ENCODE measurements around the gene FKBP3.
"Not testable (repeated sequence)": the region's sequence is repeated elsewhere in the genome, so short reads cannot be mapped to it uniquely, and the experiment has no call there.

The FKBP3 gene

DNA sequence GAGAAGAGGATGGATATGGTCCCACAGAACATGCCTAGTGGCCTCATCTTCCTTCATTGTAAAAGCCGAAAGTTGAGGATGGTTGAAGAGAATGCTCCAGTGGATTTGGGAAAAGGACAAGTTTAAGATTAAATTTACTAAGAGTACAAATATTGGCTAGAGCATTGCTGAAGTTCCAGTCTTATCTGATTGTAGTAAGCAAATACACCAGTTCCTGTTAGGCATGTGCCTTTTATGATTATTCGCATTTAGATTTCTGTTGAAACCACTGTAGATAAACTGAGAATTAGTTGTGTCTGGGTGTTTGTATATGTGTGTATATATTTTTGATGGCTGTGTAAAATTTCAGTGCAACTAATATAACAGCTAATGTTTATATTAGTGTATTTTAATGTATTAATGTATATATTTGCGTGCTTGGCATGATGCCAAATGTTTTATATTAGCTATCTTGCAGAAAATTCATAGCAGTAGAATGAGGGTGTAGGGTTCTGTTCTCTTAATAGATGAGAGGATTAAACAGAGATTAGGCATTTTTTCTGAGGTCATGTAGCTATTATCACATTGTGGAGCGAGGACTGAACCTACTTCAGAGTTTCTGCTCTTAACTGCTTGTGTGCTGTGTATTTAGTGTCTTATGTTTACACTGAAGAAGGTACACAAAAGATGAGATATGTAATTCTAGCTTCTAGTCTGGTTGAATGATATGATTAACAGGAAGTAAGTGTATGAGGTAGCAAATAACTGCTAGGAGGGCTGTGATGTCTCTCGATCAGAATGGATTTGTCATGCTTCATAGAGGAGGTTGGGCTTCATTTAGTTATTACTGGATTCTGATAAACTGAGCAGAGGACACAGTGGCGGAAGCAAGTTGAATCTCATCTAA lies 21.1 kb downstream of the FKBP3 start:
- no peak for DNase-seq

- no peak for DNase-seq
These were observed 29.7 kb downstream of the FKBP3 start for GRCh38 chr14:45104561-45104960.

DNA sequence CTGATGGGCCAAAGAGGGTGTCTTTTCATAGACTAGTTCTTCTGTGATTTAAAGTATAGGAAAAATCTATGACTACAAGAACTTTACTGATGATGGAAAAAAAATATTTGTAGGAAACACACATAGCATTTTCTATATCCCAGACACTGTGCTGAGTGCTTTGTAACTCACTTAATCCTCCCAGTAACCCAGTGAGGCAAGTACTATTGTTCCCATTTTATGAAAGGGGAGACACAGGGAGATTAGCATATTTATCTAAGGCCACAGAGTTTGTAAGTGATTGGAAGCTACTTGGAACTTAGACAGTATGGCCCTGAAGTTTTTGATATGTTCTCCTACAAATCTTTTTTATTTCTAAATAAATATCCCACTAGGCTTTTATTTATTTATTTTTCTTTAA lies 30.5 kb downstream of the FKBP3 start:
- DNase-seq, result no peak

GRCh38 chr14:45096218-45096617 lies 38.1 kb downstream of the FKBP3 start:
- no peak for DNase-seq

DNA sequence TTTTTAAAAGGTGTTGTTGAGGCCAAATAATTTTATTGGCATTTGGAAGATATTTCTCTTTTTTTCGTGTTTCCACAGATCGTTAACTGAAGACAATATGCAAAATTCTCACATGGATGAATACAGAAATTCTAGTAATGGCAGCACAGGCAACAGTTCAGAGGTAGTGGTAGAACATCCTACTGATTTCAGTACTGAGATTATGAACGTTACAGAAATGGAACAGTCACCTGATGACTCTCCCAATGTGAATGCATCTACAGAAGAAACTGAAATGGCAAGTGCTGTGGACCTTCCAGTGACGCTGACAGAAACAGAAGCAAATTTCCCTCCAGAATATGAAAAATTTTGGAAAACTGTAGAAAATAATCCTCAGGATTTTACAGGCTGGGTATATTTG lies 39.1 kb downstream of the FKBP3 start:
- no peak for DNase-seq

DNA sequence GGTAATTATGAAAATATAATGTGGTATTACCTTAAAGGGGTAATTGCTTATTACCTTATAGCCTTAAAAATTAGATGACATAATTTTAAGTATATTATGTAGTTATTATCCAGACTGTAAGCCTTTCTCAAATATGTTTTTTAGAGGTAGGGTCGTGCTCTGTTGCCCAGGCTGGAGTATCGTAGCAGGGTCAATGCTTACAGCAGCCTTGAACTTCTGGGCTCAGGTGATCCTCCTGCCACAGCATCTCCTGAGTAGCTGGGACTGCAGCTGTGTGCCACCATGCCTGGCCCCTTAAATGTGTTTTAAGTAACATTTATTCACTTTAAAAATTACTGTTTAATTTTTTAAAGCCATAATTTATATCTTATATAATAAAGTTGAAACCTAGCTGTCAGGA lies 40.0 kb downstream of the FKBP3 start:
- DNase-seq, result no peak

- no peak for DNase-seq
These were observed 42.6 kb downstream of the FKBP3 start for GRCh38 chr14:45091710-45092109.

DNA sequence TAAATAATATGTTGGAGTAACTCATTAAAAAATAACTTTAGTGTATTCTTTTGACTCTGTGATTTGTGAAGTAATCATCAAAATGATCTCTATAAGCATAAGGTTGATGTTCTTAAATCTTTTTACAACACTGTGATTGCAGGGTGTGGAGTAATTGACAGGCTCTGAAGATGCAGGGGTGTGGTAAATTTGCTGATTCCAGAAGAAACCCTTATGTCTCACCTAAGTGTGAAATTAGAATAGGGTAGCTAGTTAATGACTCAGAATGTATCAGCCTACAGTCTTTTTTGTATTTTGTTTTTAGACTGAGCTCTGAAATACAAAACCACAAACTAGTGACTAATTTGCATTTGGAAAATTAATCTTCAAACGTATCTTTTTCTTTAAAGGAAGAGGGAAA lies 44.5 kb downstream of the FKBP3 start:
- DNase-seq, result no peak

- DNase-seq, result no peak
These were observed 49.3 kb downstream of the FKBP3 start for GRCh38 chr14:45084946-45085346.

DNA sequence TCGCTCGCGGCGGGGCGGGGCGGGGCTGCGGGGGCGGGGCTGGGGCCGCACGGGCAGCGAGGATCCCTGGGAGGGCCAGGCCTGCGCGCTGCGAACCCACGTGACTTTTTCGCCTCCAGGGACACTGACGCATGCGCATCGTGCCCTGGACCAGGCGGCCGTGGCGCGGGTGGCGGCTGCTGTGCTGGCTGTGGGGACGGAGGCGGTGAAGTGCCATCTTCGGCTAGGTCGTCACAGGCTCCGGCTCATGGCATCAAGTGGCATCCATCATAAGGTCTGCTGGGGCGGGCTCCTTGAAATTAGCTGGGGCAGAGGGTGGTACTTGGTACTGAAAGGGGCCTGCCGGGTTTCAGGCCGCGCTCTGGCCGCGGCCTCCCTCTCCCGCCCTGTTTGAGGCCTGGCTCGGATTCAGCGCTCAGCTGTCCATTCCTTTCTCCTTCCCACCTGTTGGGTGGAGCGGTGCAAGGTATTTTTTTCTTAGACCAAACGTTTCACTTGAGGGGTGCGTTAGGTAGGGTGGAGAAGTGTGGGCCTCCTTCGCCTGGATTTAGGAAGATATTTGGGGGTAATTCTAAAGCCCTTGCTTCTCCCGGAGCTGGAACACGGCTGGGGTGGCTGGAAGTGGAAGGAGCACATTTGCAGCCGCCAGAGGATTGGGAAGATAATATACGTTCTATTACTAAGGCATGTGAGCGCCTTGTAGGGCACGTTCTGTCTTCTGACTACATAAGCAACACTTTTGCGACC lies 50.1 kb downstream of the FKBP3 start, which contains the start of gene PRPF39:
Gene PRPF39 (plus strand): TSS at position 141 of the 747 bp plus-strand sequence. CDS start 11,124 bp downstream, outside the sequence.
- DNase-seq, result peak; percentile 96

DNA sequence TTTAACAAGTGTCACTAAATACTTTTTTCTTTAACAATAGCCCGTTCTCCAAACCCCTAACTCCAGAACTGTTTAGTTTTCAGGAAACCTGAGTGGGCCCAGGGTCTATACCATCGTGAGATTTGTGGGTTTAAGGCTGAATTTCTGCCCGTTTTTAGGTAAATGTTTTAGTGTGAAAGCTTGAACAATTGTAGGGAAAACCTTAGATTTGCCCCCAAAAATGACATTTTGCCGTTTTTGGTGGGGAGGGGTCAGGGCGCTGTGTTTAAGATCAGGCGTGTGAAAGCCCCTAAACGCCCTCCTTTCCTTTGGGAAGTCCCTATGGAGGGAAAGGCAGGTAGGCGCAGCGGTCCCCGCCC lies 50.7 kb downstream of the FKBP3 start:
- peak; percentile 44 for DNase-seq

- DNase-seq, result no peak
These were observed 51.9 kb downstream of the FKBP3 start for GRCh38 chr14:45082420-45082819.

DNA sequence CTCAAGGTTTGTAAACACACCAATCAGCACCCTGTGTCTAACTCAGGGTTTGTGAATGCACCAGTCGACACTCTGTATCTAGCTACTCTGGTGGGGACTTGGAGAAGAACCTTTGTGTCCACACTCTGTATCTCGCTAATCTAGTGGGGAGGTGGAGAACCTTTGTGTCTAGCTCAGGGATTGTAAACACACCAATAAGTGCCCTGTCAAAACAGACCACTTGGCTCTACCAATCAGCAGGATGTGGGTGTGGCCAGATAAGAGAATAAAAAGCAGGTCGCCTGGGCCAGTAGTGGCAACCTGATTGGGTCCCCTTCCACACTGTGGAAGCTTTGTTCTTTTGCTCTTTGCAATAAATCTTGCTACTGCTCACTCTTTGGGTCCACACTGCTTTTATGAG lies 53.2 kb downstream of the FKBP3 start:
- not testable (repeated sequence) for DNase-seq

DNA sequence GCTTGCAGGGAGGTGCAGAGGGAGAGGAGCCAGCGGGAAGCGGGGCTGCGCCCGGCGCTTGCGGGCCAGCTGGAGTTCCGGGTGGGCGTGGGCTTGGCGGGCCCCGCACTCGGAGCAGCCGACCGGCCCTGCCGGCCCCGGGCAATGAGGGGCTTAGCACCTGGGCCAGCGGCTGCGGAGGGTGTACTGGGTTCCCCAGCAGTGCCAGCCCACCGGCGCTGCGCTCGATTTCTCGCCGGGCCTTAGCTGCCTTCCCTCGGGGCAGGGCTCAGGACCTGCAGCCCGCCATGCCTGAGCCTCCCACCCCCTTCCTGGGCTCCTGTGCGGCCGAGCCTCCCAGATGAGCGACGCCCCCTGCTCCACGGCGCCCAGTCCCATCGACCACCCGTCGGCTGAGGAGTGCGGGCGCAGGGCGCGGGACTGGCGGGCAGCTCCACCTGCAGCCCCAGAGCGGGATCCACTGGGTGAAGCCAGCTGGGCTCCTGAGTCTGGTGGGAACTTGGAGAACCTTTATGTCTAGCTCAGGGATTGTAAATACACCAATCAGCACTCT lies 53.8 kb downstream of the FKBP3 start:
- not testable (repeated sequence) for DNase-seq

DNA sequence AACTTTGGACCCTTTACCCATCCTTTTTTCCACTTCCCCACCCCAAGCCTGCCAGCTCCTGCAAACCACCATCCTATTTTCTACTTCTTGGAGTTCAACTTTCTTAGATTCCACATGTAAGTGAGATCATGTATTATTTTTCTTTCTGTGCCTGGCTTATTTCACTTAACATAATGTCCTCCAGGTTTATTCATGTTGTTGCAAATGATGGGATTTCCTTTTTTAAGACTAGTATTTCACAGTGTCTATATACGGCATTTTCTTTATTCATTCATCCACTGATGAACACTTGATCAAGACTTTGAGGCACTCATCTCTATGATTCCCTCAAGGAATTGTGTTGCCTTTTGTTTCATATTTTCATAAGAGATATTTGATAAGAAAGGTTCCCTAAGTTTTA lies 56.0 kb downstream of the FKBP3 start:
- DNase-seq, result no peak

DNA sequence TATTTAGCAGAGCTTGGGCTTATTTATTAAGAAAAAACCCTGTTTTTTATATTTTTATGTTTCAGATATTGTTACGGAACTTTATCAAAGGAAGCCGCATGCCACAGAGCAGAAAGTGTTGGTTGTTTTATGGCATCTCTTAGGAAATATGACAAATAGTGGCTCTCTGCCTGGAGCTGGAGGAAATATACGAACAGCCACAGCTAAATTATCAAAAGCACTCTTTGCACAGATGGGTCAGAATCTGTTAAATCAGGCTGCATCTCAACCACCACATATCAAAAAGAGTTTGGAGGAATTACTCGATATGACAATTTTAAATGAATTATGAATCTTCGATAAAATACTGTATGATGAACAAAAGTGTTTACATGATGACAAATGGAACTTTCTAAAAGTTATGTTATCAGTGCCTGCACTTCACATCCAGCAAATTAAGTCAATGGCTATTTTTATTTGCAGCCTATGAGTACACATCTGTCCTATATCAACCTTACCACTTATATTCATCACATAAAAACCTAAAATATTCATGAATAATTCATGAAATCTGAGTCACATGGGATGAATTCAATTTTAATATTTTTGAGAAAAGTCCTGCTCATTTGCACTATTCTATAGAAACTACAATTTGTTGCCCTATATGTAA lies 60.9 kb downstream of the FKBP3 start:
- no peak for DNase-seq

GRCh38 chr14:45072126-45072525 lies 62.2 kb downstream of the FKBP3 start:
- DNase-seq, result no peak

GRCh38 chr14:45070215-45070614 lies 64.1 kb downstream of the FKBP3 start:
- no peak for DNase-seq

DNA sequence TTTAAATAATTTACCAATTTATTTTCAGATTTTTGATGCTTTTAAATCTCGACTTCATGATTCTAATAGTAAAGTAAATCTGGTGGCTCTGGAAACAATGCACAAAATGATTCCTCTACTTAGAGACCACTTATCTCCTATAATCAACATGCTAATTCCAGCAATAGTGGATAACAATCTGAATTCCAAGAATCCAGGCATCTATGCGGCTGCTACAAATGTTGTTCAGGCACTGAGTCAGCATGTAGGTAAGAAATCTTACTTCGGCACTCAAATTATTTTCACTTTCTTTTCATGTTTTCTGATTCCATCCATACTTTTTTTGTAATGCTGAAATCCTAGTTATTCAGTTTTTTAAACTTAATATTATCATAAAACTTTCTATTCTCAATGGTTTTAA lies 65.9 kb downstream of the FKBP3 start:
- DNase-seq, result no peak

DNA sequence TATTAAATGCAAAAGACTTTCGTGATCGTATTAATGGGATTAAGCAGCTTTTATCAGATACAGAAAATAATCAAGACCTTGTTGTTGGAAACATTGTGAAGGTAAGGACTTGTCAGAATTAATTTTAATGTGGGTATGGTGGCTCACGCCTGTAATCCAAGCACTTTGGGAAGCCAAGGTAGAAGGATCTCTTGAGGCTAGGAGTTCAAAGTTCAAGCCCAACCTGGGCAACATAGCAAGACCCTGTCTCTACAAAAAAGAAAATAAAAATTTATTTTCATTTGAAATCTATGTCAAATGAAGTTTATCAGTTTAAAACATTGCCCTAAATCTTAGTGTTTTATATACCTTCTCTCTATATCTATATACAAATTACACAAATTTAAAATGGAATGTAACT lies 67.6 kb downstream of the FKBP3 start:
- DNase-seq, result no peak

- no peak for DNase-seq
These were observed 68.3 kb downstream of the FKBP3 start for GRCh38 chr14:45065956-45066355.

Measured in midbrain (tissue), 1 donor.